IPS-18c (cell line): ENCODE results near the gene HOXB5.

Experiments used
- H3K4me3 ChIP-seq: 2 replicates; pipeline ENCODE4 v1.7.0; 2013; ENCODE audit warnings: low read depth, mild to moderate bottlenecking, low read length, moderate library complexity; ENCODE audit not compliant: insufficient read depth
- H3K9me3 ChIP-seq: one replicate; pipeline ENCODE4 v1.6.1; 2013; ENCODE audit warnings: mild to moderate bottlenecking, low read length, moderate library complexity; ENCODE audit not compliant: control insufficient read depth, insufficient read depth

Gene HOXB5

GRCh38 chr17:48551596-48552465 lies 41.7 kb downstream of the HOXB5 start:
- Histone ChIP-seq H3K4me3 (no peak overlapping the region; the same call in 1 of the 2 replicates), H3K9me3 (no peaks in the 10 kb centered on the region)

- no peaks in the 10 kb centered on the region for H3K9me3 ChIP-seq
- no peak overlapping the region for H3K4me3 ChIP-seq
Measured at GRCh38 chr17:48551214-48551555, 42.4 kb downstream of the HOXB5 start.

DNA sequence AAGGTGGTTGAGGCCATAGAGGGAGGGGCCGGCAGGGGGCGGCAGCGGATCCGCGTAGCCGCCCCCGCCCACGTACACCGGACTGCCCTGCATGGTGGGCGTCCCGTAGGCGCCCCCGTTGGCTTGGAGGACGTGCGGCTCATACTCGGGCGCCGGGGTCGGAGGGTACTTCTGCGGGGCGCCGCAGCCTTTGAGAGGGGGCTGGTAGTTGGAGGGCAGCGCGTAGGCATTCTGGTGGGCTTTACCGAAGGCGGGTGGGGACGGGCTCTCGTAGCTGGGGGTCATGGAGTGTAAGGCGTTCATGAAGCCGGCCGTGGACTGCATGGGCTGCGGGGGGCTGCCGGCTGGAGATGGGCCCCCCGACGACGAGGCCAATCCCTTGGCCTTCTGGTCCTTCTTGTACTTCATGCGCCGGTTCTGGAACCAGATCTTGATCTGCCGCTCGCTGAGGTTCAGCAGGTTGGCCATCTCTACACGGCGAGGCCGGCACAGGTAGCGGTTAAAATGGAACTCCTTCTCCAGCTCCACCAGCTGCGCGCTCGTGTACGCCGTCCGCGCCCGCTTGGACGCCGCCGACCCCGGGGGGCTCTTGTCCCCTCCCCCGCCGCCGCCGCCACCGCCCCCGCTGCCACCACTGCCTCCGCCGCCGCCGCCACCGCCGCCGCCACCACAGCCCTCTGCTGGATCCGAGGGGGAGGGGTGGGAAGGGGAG lies 42.9 kb downstream of the HOXB5 start:
- peak overlapping the region; percentile 31; the same call in 1 of the 2 replicates for H3K4me3 ChIP-seq
- no peaks in the 10 kb centered on the region for H3K9me3 ChIP-seq

DNA sequence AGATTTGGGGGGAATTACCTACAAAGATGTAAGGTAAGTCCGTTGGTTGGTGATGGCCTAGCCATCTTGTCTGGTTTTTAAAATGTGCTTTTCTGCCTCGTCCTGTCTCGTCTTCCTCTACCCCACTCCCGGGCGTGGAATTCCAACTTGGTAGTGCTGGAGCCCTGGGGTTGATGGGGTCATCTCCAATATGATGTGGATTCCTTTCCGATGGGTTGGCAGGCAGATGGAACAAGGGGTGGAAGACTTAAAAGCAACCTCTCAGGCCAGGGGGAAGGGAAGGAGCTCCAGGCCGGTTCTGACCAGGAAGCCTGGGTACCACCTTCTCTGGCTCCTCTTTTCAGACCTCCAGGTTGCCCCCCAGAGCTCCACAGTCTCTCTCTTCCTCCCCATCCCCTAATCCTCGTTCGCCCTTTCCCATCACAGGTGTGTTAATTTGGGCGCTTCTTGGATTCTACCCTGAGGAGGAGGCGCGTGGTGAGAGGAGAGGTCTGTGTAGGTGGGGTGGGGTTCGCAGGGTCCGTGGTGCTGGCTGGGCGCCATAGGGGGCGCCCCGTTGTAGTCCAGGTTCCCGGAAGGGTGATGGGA lies 43.6 kb downstream of the HOXB5 start:
- Histone ChIP-seq H3K4me3 (peak overlapping the region; percentile 31; the same call in 1 of the 2 replicates), H3K9me3 (no peaks in the 10 kb centered on the region)

- Histone ChIP-seq H3K4me3 (no peak overlapping the region), H3K9me3 (no peaks in the 10 kb centered on the region)
Measured at GRCh38 chr17:48549281-48549630, 44.3 kb downstream of the HOXB5 start.

DNA sequence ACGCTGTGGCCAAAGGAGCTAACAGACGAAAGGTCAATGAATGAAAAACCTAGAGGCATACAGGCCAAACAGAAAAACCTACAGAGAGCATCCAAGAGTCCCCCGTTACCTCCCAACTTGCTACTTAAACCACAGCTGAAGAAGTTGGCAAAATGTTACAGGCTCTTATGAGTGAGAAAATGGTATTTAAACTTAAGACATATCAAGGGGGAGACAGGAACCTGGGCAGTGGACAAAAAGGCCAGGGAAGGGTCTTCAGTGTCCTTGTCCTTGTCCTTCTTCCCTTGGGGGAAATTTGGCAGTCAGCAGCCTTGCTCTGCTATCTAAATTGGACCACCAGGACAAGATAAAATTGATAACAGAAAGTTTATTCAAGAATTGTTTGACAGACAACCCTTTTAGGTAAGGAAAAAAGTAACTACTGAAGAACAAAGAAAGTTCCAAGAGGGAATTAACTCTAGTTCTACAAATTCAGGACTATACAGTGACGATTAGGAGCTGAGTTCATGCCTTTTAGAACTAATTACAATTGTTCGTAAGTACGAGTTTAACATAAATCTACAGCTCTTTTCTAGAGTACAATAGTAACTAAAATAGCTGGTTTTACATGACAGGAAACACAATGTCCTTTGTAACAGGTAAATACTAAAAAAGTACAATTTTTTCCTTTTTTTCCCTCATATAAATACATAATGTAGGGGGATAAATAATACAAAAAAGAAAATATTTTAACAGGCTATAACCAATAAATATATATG lies 44.9 kb downstream of the HOXB5 start:
- Histone ChIP-seq H3K4me3 (peak overlapping the region; percentile 26; the same call in 1 of the 2 replicates), H3K9me3 (no peaks in the 10 kb centered on the region)

GRCh38 chr17:48547808-48548522 lies 45.6 kb downstream of the HOXB5 start:
- H3K9me3 ChIP-seq, result no peaks in the 10 kb centered on the region
- peak overlapping the region; percentile 26; the same call in 1 of the 2 replicates for H3K4me3 ChIP-seq

- Histone ChIP-seq H3K4me3 (peak overlapping the region; percentile 36; the same call in 1 of the 2 replicates), H3K9me3 (no peaks in the 10 kb centered on the region)
Measured at GRCh38 chr17:48546924-48547807, 46.4 kb downstream of the HOXB5 start.

- no peaks in the 10 kb centered on the region for H3K9me3 ChIP-seq
- peak overlapping the region; percentile 36; the same call in 1 of the 2 replicates for H3K4me3 ChIP-seq
Measured at GRCh38 chr17:48546137-48546923, 47.2 kb downstream of the HOXB5 start.

DNA sequence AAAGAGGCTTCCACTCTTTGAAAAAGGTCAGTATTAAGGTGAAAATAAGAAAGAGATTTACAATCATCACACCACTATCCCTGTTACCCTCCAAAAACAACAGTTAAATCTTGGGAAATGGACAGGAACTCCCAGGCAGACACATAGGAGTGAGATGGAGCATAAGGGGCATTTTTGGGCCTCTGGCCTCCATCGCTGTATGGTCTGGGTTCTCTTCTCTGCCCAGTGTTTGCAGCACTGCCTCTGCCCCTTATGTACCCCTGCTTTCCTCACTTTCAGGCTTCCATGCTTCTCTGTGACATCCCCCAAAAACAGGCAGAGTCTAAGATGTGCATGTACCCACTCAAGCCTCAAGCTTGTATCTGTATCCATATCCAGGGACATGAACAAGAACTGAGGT lies 48.0 kb downstream of the HOXB5 start:
- no peak overlapping the region for H3K4me3 ChIP-seq
- no peaks in the 10 kb centered on the region for H3K9me3 ChIP-seq

GRCh38 chr17:48545022-48545375 lies 48.6 kb downstream of the HOXB5 start, which contains the start of gene HOXB2:
Gene HOXB2, minus strand, starts transcription at chr17:48545109. Its CDS starts 198 bp downstream, at chr17:48544911.
- H3K9me3 ChIP-seq, result no peaks in the 10 kb centered on the region
- H3K4me3 ChIP-seq, result peak within 1 kb of the TSS; percentile 47; the same call in 1 of the 2 replicates

GRCh38 chr17:48544349-48545021 lies 49.1 kb downstream of the HOXB5 start:
- Histone ChIP-seq H3K9me3 (no peaks in the 10 kb centered on the region), H3K4me3 (peak overlapping the region; percentile 47; the same call in 1 of the 2 replicates)

GRCh38 chr17:48543854-48544348 lies 49.7 kb downstream of the HOXB5 start:
- Histone ChIP-seq H3K4me3 (peak overlapping the region; percentile 47; the same call in 1 of the 2 replicates), H3K9me3 (no peaks in the 10 kb centered on the region)

DNA sequence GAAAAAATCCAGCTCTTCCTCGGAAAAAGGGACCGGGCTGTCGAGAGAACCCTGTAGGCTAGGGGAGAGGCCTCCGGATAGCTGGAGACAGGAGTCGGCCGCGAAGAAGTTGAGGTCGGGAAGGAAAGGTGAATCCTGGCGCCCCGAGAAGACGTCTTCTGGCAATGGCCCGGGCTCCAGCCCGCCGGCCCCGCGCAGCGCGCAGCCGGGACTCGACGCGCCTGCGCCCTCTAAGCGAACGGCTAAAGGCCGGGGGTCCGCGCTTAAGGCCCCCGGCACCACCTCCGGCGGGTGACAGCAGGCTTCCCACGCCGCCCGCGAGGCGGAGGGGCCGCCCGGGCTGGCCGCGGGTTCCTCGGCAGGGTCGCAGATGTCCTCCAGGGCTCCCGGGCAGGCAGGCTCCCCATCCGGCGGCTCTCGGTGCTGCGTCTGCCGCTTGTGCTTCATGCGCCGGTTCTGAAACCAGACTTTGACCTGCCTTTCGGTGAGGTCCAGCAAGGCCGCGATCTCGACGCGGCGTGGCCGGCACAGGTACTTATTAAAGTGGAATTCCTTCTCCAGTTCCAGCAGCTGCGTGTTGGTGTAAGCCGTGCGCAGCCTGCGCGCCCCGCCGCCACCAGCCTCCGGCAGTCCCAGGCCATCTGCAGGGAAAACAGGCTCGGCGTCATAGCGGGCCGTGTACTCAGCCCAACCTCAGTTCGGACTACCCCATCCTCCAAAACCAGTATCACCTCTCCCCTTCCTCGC lies 50.3 kb downstream of the HOXB5 start:
- H3K4me3 ChIP-seq, result peak overlapping the region; percentile 47; the same call in 1 of the 2 replicates

More for the DNA sequence above, 50.3 kb downstream of the HOXB5 start:
- no peaks in the 10 kb centered on the region for H3K9me3 ChIP-seq
